ENCODE measurements around the gene PSMD1.
"Not testable (repeated sequence)": the region's sequence is repeated elsewhere in the genome, so short reads cannot be mapped to it uniquely, and the experiment has no call there.

Gene PSMD1

DNA sequence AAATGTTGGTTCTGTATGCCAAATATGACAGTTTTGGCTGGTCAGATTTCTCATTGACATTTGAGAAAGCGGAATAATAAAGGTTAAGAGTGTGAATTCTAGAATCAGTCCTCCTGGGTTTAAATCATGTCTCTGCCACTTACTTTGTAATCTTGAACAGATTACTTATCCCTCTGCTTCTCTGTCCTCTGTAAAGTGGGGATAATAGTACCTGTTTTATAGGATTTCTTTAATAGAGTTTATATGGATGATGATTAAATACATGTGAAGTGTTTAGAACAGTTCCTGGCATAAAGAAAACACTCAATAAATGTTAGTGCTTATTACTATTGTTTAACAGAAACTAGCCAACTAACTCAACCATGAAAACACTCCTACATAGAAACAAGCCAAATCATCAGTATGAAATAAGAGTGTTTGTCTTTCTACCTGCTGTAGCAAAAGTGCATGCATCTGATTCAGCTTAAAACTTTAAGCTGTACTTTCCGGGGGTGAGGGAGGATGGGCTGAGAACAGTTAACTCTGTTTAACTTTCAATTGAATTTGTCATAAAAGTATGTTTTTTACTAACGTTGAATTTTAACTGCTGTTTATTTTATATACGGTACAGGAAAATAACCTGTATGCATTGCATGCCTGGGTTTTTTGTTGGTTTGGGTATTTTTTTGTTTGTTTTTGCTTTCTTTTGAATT, 61.4 kb downstream of the PSMD1 start:
- DNase-seq: no peak

DNA sequence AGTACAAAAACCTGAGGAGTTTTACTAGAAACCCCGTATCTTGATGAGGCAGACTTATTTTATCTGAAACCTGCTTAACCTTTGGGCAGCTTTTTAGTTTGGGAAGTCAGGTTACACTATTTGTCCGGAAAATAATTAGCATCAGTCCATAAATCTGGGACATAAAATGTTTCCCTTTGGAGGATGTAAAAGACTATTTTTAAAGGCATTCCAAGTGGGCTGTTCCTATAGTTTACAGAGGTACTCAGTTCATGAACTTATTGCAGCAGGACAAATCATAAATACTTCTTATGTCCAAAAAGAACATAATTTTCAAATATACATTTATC, 61.9 kb downstream of the PSMD1 start:
- no peak for DNase-seq

DNA sequence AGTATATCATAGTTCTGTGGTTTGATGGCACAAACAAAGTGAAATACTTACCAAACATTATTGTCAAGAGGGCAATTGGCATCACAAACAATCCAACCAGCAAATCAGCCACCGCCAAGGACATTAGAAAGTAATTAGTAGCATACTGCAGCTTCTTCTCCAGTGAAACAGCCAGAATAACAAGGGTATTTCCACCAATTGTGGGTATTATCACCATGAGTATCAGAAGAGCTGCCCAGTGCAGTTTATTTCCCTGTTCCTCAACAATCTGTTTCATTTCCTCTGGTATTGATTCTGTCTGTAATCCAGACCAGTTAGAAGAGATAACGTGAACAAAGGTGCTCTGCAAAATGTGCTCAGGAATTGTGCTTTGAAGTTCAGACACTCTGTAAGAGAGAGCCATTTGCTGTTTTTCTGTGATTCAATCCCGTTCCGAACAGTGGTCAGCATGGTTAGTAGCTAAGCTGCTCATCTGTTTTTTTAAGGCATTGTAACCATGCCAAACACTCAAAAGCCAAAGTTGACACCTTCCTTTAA, 66.8 kb downstream of the PSMD1 start:
- DNase-seq: no peak

DNA sequence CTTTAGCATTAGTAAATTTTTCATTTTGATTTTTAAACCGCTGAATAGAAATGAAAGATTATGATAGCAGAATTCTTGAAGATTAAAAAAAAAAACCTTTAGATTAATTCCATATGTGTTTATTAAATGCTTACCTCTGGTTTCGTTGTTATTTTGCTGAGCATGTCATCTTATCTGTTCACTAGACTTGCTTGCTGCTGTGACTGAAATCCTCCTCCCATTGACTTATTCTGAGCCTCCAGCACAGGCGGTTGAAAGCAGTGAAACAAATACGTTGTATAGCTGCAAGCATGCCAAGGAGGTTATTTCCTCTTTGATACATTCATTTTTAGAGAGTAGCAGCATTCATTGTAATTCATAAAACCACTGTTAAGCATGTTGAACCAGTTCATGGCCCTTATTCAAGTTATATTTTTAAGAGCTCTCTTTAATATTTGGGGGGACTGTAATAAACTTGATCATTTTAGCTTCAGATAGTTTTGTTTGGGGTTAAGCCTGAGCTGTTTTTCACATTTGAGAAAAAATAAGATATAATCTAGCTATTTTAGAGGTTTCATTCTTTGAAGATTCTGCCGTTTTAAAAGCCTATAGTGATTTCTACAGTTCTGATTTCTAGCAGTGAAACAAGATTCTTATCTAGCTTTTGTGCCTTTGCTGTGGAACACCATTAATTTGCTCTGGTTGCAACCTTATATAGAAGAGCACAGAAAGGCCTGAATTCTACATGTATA, 68.3 kb downstream of the PSMD1 start, which contains the start of gene HTR2B:
HTR2B (minus strand) TSS at position 205 of the 731 bp plus-strand sequence. CDS start 1,278 bp downstream, outside the sequence.
- DNase-seq: no peak

DNA sequence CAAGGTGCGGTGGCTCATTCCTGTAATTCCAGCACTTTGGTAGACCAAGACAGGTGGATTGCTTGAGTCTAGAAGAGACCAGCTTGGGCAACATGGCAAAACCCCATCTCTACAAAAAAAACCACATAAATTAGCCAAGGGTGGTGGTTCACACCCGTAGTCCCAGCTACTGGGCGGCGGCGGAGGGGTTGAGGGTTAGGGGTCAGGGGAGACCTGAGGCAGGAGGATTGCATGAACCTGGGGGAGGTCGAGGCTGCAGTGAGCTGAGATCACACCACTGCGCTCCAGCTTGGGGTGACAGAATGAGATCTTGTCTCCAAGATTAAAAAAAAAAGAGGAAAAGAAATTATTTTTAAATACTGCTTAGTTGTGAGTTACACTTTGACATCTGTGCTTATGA, 69.5 kb downstream of the PSMD1 start:
- DNase-seq: no peak

DNA sequence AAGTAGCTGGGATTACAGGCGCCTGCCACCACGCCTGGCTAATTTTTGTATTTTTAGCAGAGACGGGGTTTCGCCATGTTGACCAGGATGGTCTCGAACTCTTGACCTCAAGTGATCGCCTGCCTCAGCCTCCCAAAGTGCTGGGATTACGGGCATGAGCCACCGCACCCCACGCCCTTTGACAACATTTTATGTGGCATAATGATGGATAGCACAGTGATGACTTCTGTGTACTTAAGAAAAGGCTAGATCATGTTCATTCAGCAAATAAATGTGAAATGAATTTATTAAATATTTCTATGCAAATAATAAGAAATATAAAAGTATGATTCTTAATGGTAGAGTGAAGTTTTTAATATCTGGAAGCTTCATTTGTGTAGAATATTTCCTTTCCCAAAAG, 70.8 kb downstream of the PSMD1 start:
- DNase-seq: no peak

DNA sequence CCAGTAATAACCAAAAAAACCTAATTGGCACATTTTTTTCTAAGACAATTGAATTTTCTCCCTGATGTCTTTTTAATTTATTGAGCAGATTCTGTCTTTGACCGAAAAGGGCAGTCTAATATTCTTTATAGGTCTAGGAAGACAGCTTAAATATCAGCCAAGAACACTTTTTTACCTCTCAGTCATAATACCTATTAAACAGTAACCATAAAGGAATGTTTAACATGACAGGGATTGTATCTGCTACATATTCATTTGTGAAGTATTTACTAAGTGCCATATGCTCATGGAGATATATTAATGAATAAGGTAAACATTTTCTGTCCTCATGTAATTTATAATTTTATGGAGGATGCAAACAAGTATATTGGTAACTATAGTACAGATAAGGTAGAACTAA, 71.3 kb downstream of the PSMD1 start:
- DNase-seq: no peak

DNA sequence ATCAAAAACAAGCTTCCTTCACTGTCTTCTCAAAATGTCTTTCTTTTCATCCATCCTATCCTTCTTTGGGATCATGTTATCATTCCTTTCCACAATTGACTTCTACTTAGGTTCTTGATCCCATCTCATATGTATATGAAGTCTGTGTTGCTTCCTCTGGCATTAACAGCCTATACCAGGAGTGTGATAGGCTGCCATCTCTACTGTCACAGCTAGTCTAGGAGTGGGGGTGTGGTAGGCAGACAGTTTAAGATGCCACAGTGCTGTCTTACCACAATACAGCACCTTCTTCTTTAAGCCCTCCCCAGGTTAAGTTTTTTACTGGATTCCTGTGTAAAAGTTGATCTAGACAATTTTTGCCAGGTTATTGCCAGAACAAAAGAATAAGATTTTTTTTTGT, 71.9 kb downstream of the PSMD1 start:
- no peak for DNase-seq

DNA sequence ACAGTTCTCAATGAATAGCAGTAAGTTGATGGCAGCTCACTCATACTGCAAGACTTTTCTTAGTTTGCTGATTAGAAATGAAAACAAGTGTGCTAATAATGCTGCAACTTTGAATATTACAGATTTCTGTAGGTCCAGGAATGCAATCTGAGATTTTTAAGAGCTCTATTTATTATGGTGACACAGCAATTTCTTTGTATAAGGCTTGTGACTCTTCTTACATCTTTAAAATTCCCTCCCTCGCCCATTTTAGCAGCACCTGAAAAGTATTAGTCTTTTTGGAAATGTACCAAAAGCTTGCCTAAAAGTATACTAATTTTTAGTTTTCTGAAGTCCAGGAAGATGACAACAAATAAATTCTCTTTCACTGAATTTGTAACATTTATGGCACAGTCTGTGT, 72.5 kb downstream of the PSMD1 start:
- DNase-seq: no peak

DNA sequence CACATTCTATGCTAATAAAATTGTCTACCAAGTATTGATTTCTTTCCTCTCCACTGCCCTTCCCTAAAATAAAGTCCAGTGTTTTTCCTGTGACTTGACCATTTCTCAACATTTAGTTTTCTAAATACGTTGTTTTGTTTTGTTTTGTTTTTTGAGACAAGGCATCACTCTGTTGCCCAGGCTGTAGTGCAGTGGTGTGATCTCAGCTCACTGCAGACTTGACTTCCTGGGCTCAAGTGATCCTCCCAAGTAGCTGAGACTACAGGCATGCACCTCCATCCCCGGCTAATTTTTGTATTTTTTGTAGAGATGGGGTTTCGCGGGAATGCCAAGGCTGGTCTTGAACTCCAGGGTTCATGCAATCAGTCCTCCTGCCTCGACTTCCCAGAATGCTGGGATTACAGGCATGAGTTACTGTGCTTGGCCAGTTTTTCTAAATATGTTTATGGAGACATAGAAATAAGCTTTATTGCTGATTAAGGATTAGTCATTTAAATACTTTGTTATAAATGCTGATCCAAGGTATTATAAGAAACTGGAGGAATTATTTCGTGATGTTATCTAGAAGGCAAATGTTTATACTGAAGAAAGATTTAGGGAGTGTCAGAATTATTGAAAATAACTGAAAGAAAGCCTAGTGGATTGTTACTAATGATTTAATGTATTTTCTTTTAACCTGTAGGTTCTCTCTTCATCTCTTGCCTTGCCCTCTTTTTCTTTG, 73.8 kb downstream of the PSMD1 start:
- DNase-seq: no peak

DNA sequence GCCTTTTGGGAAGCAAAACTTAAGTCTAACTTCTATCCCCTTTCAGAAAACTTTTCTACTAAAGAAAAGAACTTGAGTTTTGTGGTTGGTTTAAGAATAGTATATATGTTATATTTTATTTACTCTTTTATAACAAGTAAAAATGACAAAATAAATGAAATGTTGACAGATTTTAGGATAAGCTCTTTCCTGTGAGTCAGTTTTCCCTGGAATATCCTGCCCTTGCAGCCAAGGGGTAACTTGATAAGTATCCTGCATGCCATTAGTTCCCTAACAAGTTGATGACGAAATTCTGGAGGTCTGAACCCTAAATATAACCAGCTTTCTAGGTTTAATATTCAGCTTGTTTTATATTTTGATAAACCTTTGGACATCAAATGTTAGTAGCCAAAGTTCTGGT, 75.5 kb downstream of the PSMD1 start:
- no peak for DNase-seq

DNA sequence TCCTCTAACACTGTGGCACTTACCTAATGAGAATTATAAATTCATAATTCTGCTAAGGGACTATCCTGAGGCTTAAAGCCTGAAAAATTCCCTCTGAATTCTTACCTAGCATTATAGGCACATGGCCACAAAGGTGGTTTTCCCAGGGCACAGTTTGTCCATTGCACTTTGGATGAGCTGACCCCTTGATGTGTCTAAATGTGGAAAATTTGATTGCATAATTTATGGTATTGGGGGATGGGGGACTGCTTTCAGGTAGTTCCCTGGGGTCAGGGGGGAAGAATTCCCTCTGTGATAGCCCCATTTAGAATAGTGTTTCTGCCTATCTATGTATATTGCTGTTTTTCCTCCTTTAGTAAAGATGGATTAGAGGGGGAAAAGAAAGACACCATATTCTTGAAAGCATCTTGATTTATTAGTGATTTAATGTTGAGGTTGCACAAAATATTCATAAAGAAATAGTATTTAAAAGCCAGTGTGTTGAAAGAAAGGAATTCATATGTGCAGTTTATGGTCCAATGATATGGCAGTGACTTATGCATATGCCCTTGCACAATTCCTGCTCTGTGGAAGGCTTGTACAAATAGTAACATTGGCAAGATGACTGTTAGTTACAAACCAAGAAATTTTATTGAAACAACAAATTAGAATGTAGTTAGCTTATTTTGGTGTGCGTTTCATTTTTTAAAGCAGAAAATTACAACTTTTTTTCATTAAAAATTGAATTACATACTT, 76.9 kb downstream of the PSMD1 start:
- no peak for DNase-seq

DNA sequence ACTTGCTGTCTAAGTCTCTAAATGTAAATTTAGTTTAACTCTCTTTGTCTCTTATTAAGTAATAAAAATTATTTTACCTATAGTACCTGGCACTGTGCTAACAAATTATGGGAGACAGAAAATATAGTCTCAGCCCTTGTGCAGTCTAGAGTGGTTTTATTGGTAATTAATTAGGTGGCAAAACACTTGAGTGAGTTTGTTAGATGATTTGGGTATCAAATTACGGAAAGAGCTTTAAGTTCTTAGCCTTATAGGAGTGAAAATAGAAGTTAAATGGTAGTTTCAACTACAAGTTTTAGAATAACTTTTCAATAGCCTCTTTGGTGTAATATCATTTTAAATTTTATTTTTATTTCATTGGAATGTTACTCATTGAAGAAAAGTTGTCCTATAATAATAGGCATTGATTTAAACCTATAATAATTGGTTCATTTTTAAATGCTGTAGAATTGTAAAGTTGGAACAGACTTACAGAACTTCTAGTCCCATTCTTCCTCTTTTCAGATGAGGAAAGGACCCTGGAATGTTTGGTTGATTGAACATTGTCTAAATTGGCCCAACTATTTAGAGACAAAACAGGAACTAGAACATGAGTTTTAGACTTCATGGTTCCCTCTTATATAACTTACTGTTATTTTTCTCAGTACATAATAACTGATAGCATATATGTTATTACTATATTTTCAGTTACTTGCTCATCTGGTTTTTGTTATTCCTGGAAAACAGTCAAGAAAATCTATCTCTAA, 78.4 kb downstream of the PSMD1 start:
- DNase-seq: no peak

DNA sequence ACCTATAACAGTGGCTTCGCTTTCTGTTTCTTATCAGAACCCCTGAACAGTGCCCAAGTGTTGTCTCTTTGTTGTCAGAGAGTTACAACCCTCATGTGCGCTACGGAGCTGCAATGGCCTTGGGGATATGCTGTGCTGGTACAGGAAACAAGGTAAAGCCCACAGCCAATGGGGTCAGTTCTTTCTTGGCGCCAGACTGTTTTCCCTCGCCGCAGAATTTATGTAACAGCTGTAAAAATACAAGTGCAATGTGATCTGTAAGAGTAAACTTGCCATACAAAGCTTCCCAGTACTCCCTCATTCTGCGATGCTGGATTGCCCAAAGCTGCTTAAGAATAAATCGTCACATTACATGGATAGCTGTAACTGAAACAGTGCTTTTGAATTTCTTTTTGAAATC, 82.0 kb downstream of the PSMD1 start:
- DNase-seq: no peak

DNA sequence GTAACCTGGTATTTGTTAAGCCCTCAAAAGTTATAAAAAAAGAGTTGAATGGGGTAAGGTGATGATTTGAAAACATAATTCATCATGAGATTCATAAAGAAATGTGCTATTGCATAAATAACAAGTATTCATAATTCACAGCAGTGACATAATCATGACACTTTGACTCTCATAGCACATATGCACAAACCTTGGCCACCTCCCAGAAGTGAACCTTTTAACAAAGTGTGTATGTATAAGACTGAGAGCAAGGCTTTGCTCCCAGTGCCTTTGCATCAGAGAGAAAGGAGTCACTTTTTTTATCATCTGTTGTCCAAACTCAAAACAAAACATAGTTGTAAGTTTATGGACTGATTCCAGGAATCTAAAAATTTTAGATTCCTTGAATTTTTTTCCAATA, 83.1 kb downstream of the PSMD1 start:
- no peak for DNase-seq

DNA sequence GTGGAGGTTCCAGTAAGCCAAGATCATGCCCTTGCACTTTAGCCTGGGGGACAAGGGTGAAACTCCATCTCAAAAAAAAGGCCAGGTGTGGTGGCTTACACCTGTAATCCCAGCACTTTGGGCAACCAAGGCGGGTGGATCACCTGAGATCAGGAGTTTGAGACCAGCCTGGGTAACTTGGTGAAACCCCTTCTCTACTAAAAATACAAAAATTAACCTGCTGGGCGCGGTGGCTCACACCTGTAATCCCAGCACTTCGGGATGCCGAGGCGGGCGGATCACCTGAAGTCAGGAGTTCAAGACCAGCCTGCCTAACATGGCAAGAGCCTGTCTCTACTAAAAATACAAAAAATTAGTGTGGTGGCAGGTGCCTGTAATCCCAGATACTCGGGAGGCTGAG, 84.1 kb downstream of the PSMD1 start:
- not testable (repeated sequence) for DNase-seq

DNA sequence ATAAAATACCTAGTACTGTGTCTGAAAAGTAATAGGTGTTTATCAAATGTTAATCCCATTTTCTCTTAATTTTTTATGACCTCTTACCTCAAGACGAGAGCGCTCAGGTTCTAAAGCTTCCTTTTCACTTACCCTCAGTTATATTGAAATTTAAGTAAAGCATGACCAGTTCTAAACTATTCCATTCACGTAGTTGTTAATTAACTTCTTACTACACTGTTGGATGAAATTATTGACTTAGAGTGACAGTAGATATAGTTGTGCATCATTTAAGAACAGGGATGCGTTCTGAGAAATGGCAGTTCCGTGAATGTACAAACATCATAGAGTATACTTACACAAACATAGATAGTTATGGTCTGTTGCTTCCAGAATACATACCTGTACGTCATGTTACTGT, 88.2 kb downstream of the PSMD1 start:
- DNase-seq: no peak

DNA sequence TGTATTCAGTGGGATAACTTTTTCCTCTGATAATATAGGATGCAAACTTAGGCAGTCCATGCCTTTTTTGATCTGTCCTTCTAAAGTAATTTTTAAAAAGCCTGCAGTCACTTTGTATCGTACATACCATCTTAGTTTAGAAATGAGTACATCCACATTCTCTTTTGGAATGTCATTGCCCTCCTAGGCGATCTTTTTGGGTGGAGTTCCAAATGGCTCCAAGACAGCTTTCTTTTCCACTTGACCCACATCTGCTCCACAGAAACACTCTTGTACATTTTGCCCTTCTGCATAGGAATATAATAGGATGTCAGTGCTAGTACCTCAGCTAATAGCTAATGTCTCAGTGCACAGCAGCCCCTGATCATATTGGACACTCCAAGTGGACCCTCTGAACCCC, 90.0 kb downstream of the PSMD1 start:
- no peak for DNase-seq

DNA sequence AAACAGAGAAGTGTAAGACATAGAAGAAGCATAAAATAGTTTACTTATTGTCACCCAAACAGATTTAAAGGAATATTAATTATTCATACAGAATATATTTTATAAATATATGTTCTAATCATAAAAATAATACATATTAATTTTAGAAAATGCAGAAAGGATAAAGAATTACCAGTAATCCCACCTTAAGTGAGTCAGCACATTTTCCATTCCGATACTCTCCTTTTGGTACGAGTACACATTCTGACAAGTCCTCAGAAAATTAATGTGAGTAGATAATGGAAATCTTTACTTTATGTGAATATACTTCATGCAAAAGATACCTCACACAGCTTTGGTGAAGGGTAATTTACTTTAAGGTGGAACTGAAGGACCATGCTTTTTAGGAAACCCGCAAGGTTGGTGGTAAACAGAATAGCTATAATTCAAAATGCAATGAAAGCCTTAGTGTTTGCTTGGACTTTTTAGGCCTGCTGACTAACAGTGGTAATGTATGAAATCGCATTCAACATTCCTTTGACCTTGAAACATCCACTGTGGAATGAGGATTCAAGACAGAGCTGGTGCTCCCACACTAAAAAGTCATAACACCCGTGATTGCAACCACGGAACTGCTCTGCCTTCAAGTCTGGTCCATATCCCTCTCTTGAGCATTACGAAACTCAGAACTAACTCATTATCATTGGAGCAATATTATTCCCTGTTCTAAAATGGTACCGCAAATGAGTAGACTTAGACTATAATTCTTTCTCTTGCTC, 96.3 kb downstream of the PSMD1 start:
- no peak for DNase-seq

DNA sequence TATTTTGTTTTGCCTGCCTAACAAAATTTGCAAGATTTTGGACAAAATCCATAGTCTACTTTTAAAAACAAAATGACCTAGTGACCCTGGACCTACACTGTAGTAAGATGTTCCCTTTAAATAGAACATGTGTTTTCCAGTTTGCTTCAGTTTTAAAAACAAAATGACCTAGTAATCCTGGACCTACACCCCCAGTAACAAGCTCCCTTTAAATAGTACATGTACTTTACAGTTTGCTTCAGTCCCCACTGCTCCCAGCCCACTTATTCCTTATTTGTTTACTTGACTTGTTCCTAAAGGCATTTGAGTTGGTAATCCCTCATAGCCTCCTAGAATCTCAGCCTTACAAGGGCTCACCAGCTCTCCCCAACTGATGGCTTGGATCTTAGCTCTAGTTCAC, 102.6 kb downstream of the PSMD1 start:
- DNase-seq: no peak

DNA sequence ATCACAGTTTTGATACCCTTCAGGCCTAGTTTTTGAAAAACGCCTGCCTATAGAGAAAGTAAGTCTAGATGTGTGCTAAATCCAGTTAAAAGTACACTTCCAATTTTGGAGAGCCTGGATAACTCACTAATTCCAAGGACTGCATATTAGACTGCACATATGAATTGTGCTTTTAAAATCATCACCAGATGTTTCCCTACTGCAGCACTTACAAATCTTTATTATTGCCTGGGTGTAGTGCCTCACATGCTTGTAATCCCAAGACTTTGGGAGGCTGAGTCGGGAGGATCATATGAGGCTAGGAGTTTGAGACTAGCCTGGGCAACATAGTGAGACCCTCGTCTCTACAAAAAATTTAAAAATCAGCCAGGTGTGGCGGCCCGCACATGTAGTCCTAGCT, 104.0 kb downstream of the PSMD1 start:
- DNase-seq: no peak

All from NCI-H446 (cell line).